HL-60/S4 (cell line): ENCODE measurements around the gene PLXNA2.

Source experiments
- in situ Hi-C: fragments of 300-500 bp; cut with MboI; formaldehyde crosslinking; loops from 2 replicates; pipeline ENCODE4 v1.14.3; 2022; ENCODE audit warnings: low sequenced_read_pairs

The PLXNA2 gene

GRCh38 chr1:208149776-208150514 is 94.2 kb downstream of the PLXNA2 start:
- in situ Hi-C loops: no loop called here

DNA sequence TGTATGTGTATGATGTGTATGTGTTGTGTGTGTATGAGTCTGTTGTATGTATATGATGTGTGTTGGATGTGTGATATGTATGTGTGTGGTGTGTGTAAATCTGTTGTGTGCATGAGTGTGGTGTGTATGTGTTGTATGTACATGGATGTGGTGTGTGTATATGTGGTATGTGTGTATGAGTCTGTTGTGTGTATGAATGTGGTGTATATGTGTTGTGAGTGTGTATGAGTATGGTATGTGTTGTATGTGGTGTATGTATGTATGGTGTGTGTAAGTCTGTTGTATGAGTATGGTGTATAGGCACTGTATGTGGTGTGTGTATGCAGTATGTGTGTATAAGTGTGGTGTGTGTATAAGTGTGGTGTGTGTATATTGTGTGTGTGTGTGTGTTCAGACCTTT is 95.0 kb downstream of the PLXNA2 start:
- in situ Hi-C loops: no loop called here

DNA sequence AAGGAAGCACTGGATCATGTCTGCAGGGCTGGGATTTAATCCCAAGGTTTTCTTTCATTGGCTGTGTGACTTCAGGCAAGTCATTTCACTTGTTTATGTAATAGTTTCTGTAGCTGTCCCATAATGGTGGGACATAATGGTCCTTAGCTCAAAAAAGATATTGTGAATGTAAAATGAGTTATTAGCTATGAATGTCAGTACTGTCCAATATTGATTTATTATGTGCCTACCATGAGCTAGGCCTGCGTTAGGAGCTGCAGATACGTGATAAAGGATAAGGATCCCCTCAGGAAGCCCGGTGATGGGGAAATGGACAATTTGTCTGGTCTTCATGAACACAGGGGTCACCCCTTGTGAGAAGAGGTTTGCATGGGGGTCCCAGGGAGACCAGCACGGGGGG is 95.8 kb downstream of the PLXNA2 start:
- in situ Hi-C loops: no loop called here

DNA sequence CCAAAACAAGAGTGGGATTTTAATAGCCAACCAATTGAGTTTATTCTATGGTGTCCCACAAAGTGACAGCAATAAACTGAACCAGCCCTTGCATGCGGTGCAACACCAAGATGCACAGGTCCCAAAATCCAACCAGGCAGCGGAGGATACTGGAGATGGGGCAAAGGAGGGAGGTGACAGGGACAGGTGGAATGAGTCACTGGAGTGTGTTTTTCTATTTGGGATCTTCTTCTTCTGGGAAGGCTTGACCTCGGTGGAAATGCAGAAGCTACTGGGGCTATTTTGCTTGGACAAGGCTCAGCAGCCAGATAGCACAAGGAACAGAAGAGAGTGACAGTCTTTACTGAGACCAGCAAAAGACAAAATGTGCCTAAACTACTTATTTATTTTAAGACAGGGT is 97.5 kb downstream of the PLXNA2 start:
- in situ Hi-C loops: no loop called here

DNA sequence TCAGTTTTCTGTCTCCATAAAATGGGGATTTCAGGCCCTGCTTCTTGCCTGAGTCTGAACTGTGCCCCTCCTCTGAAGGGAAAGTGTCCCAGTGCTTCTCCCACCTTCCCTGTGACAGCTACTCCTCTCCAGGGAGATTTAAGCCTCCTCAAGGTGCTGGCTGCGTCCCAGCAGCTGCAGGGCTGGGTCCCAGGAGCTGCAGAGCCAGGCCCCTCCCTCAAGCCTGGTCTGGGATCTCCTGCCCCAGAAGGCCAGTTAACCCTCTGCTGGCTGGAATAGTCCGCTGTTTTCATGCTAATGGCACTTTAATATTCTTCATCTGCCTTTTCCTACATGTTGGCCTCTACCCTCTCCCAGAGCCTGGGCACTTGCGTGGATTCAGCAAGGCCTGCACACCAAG is 99.0 kb downstream of the PLXNA2 start:
- in situ Hi-C loops: no loop called here

DNA sequence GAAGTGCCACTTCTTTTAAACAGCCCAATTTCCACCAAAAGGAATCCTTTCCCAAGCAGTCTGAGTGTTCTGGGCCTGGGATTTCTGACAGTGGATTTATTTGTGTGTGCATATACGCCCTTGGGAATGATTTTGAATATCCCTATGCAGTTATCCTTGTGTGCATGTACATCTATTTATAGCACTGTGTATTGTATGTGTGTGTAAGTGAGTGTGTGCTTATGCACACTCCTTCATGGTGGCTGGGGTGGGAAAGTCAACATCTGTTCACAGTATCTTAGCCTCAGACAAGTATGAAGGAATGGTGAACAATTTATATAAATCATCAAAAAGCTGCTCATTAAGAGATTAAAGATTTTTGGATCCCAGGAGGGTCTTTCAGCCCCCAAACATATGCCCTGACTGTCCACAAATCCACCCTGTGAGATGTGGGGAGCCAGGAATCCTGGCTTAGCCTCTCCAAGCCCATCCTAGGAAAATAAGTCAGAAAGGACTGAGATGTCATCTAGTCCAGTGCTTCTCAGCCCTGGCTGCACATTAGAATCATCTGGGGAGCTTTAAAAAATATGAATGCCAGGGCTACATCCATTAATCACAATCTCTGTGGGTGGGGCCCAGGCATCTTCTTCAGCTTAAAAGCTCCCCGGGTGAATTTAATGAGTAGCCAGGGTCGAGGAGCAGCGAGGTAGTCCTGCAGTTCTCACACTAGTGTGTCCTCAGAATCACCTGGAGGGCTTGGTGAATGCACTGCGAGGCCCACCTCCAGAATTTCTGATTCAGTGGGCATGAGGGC is 101.4 kb downstream of the PLXNA2 start:
- in situ Hi-C loops: no loop called here

DNA sequence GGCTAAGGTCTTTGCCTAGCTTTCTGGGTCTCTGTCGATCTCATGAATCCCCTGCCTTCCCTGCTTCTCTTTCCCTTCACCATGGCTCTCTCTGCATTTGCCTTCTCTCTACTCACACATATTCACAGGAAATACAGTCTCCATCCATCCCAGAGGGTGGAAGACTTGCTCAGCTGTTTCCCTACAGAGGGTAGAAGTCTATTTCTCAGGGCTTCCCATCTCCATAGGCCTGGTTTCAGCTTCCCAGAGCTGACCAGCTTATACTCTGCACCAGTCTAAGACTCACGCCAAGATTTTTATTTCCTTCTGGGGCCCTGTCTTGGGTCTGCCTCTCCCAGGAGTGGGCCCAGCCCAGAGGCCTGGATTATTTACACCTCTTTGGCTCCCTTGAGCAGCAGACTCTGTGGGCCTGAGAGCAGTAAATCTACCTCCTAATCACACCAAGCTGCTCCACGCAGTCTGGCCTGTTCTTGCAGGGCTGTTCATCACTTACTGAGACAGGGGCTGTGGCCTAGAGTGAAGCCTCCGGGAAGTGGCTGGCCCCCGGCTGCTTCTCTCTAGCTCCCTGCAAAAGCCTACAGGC is 102.5 kb downstream of the PLXNA2 start:
- in situ Hi-C loops: no loop called here

- in situ Hi-C loops: no loop called here
Measured at GRCh38 chr1:208139434-208140045, 104.6 kb downstream of the PLXNA2 start.

- in situ Hi-C loops: no loop called here
Measured at GRCh38 chr1:208137193-208137592, 107.0 kb downstream of the PLXNA2 start.

DNA sequence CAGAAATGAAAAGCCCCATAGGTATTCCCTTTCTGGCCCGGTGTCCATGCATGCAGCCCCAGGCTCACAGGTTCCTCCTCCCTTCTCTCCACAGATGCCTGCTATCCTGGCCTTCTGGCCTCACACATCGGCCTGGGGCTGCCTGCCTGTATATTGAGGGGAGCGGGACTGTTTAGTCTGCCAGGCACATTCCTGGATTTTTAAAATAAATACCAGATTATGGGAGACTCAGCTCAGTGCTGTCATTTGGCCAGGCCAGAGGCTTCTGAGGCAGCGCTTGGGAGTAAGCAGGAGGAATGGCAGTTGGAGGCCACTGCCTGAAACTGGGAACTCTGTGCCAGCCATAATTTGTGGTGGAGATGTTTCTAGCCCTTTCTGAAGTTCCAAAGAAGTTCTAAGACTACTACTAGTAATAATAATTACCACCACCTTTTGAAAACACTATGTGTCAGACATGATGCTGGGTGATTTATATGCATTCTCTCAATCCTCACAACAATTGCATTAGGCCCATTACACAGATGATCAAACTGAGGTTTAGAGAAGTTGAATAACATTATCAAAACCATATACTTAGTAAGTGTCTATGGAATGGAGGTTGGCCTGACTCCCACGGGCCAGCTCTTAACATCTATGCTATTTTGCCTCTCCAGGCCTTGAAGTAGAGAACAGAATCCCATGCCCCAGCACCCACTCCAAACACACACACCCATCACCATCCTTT is 107.6 kb downstream of the PLXNA2 start:
- in situ Hi-C loops: no loop called here

DNA sequence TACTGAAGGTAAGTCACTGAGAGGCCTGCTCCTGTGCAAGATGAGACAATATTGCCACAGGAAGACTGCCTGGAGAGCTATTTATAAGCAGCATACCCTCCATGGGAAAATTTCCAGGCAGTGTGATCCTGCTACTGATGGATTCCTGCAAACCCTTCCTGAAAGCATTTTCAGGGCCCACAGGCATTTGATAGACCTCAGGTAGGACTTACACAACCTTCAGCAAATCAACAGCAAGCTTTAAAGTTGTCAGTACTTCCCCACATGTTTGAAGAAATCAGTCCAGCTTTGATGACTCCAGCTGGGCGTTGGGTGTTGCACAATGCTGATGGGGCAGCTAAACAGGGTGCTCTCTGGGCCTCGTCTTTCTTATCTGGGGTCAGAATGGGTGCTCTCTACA is 108.8 kb downstream of the PLXNA2 start:
- in situ Hi-C loops: no loop called here

DNA sequence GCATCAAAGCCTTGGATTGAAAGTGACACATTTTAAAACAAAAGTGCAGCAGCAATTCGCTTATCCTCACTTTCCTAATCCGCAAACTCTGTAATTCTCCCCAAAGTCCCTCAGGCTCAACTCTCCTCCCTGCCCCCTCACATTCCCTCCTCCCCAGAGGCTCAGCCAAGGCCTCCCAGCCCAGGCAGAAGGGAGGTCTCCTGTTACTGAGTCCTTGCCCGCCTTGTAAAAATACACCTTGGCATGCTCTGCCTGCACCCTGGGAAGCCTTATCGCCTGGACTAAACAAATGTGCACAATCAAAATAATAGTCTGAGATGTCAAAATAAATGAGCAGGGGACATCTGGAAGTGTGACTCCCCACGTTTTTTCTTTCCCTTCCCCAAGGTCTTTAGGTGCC is 109.7 kb downstream of the PLXNA2 start:
- in situ Hi-C loops: no loop called here

GRCh38 chr1:208133355-208133754 is 110.8 kb downstream of the PLXNA2 start:
- in situ Hi-C loops: no loop called here

DNA sequence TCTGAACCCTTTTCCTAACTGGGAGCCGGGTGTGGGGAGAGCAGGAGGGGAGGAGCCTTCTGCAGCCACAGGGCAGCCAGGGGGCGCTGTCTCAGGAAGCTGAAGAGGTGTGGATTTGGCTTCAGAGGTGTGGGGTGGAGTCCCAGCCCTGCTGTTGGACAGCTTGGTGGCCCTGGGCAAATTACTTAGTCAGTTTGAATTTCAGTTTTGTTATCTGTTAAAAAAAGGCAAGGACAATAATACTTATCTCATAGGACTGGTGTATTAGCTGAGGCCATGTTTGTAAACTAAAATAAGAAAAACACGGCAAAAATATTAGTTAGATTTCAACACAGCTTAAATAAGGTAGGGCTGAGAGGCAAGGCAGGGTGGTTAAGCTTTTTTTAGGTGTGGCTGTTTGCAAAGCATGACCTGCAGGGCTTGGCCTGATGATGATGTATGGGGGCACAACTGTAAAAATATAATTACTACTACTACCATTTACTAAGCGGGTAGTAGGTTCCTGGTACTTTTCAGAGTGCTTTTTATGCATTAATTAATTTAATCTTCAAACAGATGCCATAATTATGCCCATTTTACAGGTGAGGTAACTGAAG is 111.8 kb downstream of the PLXNA2 start:
- in situ Hi-C loops: no loop called here

- in situ Hi-C loops: no loop called here
Measured at GRCh38 chr1:208131621-208132286, 112.4 kb downstream of the PLXNA2 start.

GRCh38 chr1:208129487-208129886 is 114.7 kb downstream of the PLXNA2 start:
- in situ Hi-C loops: no loop called here

- in situ Hi-C loops: no loop called here
Measured at GRCh38 chr1:208129060-208129459, 115.1 kb downstream of the PLXNA2 start.

GRCh38 chr1:208127792-208128529 is 116.2 kb downstream of the PLXNA2 start:
- in situ Hi-C loops: no loop called here

DNA sequence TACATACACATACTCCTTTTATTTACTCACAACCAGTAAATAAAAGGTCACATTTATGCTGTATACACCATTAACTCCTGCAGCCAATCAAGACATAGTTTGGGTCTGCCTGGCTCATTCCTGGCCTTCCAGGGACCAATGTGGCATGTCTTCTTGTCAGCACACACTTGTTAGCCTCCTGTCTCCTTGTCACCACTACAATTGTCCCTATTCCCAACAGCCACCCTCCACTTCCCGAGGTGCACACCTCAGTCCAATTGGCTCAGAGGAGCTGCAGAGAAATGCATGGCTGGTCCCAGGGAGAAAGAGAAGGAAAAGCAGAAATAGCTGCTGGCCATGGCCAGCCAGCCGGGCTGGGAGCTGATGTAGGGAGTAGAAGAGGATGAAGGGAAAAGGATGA is 116.9 kb downstream of the PLXNA2 start:
- in situ Hi-C loops: no loop called here
